Measurements from ENCODE around the gene MICU1.

The MICU1 gene

DNA sequence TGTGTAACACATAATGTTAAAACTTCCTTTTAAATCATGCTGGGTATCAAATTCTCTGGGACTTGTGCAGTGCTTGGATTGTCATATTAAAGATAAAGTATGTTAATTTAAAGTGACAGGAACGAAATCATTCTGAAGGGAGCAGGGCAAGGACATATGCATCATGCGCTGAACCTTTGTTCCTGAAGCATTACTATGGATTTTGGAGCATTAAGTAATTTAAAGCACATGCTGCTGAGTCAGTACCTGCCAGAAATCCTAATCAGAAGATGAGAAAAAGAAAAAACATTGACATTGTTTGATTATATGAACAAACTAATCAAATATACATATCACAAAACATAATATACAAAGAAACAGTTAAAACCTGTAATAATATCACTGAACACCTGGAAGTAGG is 101.4 kb downstream of the MICU1 start:
- TF ChIP-seq, protein P1, sequence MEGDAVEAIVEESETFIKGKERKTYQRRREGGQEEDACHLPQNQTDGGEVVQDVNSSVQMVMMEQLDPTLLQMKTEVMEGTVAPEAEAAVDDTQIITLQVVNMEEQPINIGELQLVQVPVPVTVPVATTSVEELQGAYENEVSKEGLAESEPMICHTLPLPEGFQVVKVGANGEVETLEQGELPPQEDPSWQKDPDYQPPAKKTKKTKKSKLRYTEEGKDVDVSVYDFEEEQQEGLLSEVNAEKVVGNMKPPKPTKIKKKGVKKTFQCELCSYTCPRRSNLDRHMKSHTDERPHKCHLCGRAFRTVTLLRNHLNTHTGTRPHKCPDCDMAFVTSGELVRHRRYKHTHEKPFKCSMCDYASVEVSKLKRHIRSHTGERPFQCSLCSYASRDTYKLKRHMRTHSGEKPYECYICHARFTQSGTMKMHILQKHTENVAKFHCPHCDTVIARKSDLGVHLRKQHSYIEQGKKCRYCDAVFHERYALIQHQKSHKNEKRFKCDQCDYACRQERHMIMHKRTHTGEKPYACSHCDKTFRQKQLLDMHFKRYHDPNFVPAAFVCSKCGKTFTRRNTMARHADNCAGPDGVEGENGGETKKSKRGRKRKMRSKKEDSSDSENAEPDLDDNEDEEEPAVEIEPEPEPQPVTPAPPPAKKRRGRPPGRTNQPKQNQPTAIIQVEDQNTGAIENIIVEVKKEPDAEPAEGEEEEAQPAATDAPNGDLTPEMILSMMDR (IDR thresholded peaks at IDR 0.05; ENCODE audit: borderline replicate concordance, insufficient read depth, low read depth, low read length) = no peak
- no peak overlapping the region for H3K4me3 ChIP-seq (ENCODE audit: low read depth, low read length)

DNA sequence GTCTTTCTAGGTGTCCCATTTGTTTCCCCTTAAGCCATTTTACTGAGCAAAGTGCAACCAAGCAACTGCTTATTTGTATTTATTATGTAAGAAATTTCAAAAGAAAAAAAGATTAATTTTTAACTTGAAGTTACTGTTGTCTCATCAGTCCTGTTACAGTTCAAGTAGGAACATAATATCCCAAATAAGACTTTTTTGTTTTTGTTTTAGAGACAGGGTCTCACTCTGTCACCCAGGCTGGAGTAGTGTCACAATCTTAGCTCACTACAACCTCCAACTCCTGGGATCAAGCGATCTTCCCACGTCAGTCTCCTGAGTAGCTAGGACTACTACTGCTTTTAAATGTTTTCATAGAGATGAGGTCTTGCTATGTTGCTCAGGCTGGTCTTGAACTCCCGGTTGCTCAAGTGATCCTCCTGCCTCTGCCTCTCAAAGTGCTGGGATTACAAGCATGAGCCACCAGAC is 101.9 kb downstream of the MICU1 start:
- TF ChIP-seq, protein P1 (IDR thresholded peaks at IDR 0.05; ENCODE audit: borderline replicate concordance, insufficient read depth, low read depth, low read length) = no peak
- H3K4me3 ChIP-seq (ENCODE audit: low read depth, low read length) = no peak overlapping the region

DNA sequence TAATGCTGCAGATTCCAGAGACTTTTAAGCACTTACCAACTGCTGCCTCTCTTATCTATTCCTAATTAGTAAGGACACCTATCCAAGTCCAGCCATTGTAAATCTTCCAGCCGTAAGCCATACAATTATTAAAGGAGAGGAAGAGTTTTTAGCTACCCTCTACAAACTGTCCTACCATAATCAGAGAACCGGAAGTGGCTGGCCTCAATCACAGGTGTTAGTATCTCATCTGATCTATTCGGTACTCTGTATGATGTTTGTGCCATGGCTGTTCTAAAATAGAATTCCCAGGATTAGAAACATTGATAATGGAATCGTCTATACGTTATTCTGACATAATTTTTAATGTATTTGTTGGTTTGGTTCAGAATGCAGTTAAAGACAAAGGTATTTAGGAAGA is 102.8 kb downstream of the MICU1 start:
- TF ChIP-seq, protein P1 (IDR thresholded peaks at IDR 0.05; ENCODE audit: borderline replicate concordance, insufficient read depth, low read depth, low read length) = no peak
- H3K4me3 ChIP-seq (ENCODE audit: low read depth, low read length) = no peak overlapping the region

DNA sequence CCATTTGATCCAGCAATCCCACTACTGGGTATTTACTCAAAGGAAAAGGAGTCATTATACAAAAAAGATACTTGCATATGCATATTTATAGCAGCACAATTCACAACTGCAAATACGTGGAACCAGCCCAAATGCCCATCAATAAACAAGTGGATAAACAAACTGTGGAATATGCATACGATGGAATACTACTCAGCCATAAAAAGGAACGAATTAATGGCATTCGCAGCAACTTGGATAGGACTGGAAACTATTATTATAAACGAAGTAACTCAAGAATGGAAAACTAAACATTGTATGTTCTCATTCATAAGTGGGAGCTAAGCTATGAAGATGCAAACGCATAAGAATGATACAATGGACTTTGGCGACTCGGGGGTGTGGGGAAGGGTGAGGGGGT is 108.6 kb downstream of the MICU1 start:
- TF ChIP-seq, protein P1 (IDR thresholded peaks at IDR 0.05; ENCODE audit: borderline replicate concordance, insufficient read depth, low read depth, low read length) = no peak
- no peak overlapping the region for H3K4me3 ChIP-seq (ENCODE audit: low read depth, low read length)

DNA sequence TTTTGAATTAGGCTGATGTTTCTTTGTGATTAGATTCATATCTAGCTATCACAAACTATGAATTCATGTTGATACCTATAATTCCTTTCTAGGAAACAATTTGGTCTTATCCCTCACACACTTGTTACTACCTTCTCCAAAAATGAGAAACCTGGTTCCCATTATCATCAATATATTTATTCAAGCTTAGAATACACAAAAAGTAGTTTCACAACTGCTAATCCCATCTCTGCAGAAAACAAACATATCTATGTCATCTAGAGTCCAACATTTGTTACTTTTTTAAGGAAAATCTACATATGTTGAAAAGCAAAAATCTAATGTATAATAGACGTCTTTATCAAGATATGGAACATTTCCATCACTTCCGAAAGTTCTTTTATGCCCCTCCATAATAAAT is 110.4 kb downstream of the MICU1 start:
- TF ChIP-seq, protein P1 (IDR thresholded peaks at IDR 0.05; ENCODE audit: borderline replicate concordance, insufficient read depth, low read depth, low read length) = no peak
- no peak overlapping the region for H3K4me3 ChIP-seq (ENCODE audit: low read depth, low read length)

DNA sequence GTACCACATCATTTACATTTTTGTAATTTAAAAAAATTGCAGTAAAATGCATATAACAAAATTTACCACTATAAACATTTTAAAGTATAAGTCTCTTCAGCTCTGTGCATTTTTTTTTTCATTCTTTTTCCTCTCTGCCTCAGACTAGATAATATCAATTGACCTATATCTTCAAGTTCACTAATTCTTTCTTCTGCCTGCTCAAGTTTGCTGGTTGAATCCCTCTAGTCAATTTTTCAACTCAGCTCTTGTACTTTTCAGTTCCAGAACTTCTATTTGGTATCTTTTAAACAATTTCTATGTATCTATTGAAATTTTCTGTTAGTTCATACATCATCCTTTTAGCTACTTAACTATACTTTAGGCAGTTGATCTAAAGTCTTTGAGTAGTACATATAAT is 112.0 kb downstream of the MICU1 start:
- TF ChIP-seq, protein P1 (IDR thresholded peaks at IDR 0.05; ENCODE audit: borderline replicate concordance, insufficient read depth, low read depth, low read length) = no peak
- H3K4me3 ChIP-seq (ENCODE audit: low read depth, low read length) = no peak overlapping the region

DNA sequence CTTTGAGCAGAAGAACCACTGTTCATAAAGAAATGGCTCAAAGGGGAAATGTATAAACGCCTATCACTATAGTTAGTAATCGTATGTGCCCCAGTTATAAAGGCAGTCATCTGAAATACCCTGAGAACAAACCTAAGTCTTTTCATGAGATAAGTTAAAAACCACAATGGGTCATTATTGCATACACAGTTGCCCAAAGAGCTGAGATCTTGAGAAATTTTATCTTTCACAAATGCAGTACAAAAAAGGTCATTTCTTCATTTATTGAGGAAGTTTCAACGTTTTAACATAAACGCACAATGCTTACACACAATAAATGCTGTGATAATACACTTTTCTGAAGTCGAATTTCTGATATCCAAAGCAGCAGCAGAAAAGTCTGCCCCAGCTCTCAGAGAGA is 114.4 kb downstream of the MICU1 start:
- no peak overlapping the region for H3K4me3 ChIP-seq (ENCODE audit: low read depth, low read length)

More for the DNA sequence above, 114.4 kb downstream of the MICU1 start:
- TF ChIP-seq, protein P1 (IDR thresholded peaks at IDR 0.05; ENCODE audit: borderline replicate concordance, insufficient read depth, low read depth, low read length) = no peak
